Muscle of arm (tissue), 12 donors: ENCODE data around the gene C15orf39. TPM values are rescaled to one million over a fixed set of nuclear protein-coding genes. Genes with fewer than 3 reads are reported as not detected.
"Not testable (repeated sequence)": the region's sequence is repeated elsewhere in the genome, so short reads cannot be mapped to it uniquely, and the experiment has no call there.

Experiments
- DNase-seq: peaks from one replicate; pipeline ENCODE4 v3.0.0-alpha.2; 2013
- polyA plus RNA-seq, 12 donors: library from polyadenylated mRNA; unstranded; fragments of 120-200 nt; gene quantifications; one replicate each; pipeline ENCODE4 v1.2.1, GENCODE V29; 2013; ENCODE audit not compliant: insufficient read length in 12 of 12

Gene C15orf39
- polyA plus RNA-seq, 12 donors = 7.6 to 19.2 (median 10.1) TPM; not detected in 1

DNA sequence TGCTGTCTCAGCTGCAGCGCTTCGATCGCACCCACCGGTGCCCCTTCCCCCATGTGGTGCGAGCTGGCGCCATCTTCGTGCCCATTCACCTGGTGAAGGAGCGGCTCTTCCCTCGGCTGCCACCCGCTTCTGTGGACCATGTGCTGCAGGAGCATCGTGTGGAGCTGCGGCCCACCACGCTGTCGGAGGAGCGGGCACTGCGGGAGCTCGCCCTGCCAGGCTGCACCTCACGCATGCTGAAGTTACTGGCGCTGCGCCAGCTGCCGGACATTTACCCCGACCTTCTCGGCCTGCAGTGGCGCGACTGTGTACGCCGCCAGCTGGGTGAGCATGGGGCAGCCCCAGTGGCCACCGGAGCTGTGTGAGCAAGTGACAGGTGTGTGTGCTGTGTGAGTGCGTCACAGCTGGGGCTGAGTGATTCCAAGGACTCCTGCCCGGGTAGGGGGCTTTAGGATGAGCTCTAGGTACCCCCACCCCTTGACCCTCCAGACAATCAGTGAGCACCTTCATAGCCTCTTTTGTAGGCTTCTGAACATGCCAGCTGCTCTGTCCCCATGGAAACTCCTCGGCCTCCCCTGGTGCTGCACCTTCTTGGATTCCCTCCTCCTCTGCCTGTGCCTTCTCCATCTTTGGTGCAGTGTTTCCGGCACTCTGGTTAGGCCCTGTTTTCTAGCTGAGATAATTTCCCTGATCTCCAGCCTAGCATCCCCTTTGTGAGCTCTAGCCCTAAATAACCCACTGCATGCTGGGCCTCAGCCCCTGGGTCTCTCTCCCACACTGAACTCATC is 7.0 kb downstream of the C15orf39 start:
- DNase-seq = no peak

DNA sequence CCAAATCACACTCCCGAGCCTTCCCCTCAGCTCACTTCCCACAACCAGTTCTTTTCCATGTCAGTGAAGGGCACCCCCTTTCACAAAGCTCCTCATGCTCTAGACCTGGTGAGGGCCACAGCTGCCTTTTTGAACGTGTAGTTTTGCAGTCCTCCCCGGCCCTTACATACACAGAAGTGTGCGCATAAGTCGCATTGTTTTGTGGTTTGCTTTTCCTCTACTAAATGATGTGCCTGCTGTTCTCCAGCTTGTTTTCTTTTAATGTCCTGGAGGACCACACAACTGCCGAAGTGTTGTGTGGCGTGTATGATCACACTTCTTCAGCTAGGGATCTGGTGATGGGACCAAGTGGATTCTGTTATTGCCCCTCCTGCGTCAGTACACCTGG is 7.6 kb downstream of the C15orf39 start:
- DNase-seq = no peak

DNA sequence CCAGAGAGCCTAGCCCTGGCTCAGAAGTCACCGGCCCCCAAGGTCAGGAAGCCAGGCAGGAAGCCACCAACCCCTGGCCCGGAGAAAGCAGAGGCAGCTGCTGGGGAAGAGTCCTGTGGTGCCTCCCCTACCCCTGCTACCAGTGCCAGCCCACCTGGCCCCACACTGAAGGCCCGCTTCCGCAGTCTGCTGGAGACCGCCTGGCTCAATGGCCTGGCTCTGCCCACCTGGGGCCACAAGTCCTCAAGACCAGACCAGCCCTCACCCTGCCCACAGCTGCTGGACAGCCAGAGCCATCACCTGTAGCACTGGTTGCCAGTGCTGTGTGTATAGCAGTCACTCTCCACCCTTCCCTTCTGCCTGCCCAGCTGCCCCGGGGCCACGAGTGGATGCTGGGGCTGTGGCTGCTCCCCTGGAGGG is 9.1 kb downstream of the C15orf39 start:
- no peak for DNase-seq

DNA sequence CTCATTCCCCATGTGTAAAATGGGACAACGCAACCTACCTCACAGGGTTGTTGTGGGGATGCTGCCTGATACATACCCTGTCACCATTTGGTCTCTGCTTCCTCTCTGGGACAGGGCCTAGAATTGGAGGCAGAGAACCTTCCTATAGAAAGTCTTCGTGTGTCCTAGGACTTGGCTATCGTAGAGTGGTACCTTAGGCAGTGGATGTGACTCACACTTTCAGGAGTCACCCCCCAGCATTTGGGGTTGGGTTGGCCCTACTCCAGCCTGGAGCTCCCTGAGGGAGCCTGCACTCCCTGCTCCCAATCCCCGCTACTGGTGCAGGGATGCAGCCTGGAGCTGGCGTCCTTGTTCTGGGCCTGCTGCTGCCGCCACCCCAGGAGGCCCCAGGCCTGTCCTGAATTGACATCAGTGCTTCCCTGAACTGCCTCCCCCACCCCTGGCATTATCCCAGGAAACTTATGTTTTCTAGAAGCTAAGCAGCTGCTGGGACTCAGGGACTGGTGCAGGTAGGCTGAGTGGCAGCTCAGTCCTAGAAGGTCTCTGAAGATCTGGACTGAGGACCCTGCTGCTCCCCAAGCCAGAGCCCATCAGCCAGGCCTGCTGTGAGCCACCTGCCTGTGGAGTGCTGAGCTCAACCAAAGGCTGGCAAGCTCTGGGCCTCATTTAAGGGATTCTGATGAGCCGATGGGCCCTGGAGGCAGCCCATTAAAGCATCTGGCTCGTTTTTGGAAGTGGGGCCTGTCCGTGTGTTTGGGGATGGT is 9.9 kb downstream of the C15orf39 start:
- DNase-seq = no peak

DNA sequence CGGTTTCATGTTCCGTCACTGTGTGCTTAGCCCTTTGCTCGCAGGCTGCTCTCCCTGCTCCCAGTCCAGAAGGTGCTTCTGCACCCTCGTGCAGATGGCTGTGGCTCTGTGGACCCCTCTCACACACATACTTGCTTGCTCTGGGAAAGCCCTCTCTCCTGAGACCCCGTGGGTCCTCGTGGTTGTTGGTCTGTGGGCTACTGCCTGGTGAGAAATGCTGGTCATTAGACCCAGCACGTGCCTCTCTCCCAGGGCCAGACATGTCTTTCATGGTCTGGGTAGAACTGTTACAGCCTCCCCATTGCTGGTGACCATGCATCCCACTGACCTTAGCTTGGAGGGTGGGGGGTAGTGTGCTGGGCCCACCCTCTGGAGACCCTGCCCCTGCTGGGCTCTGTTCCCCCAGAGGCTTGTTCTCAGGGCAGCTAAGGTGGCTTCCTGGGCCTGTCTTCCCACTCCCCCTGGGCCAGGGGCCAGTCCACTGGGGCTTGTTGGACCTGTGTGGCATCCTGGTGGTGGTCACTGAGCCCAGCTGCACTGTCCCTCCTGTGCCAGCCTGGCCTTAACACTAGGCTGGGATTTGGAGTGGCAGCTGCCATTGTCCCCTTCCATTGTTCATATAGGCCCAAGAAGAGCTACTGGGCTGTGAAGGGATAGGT is 10.6 kb downstream of the C15orf39 start:
- no peak for DNase-seq

DNA sequence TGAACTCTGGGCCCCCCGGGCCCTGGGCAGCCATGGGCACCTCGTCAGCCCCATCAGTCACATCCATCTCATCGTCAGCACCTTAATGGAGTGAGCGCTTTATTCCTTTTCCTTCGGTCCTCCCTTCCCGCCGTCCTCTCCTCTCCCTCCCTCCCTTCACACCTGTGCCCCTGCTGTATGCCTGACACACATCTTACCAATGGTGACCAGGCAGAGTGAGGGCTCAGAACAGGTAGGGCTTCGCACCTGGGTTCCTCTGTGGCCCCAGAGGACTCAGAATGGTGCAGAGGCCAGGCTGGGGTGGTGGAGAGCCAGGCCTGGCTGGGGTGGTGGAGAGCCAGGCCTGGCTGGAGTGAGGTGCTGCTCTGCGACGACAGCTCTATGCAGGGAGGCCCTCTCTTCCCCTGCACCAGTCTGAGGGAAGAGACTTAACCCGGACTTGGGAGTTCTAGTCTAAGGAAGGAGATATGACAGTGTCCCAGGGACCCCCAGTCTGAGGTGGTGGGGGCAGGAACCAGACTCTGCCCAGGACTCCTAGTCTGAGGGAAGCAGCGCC is 11.6 kb downstream of the C15orf39 start:
- DNase-seq = no peak

DNA sequence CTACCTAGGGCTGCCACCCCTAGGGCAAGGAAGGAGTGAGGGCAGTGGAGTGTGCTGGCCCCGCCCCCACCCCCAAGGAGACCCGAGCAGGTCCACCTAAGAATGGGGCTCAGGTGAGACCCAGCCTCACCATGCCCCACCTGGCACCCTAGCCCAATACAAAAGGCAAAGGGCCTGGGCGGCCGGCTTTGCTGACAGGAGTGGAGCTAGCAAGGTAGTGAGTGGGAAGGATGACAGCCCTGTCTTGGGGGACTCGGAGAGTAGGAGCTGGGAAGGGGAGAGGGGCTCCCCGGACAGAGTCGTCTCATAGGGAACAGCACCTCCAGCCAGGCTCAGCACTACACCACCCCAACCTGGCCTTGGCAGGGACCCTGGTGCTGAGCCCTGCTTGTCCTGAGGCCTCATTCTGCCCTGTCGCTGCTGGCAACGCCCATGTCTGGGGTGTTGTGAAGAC is 12.1 kb downstream of the C15orf39 start:
- DNase-seq = no peak

DNA sequence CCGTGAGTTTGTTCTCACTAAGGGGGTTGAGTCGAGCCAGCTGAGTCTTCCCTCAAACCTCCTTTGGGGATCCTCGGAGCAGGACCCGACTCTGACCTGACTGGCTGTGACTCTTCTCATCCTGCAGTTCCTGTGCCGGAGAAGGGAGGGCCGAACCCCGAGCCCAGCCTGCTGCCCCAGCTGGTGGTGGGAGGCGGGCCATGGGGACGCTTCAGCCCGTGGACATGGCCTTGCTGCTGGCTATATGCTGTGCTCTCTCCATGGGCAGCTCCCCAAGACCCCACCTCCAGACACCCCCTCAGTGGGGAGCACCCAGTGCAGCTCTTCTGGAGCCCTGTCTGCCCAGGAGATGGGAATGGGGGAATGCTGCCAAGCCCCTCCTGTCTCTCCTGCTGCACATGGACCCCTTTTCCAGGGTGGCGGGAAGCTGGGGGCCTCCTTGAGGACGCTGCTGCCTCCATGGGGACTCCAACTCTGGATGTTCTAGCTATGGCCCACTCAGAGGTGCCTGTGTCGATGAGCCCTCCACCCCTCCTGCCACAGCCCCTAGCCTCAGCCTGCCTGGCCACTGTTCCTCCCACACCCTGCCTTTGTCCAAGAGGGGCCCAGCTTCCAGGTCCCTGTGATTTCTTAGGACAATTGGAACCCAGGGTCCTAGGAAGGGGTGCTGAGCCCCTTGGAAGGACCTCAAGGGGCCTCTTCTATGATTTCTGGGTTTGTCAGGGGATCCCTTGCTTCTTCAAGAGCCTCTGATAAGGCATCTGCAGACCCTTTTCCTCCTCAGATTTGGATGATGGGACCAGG is 12.8 kb downstream of the C15orf39 start:
- no peak for DNase-seq

DNA sequence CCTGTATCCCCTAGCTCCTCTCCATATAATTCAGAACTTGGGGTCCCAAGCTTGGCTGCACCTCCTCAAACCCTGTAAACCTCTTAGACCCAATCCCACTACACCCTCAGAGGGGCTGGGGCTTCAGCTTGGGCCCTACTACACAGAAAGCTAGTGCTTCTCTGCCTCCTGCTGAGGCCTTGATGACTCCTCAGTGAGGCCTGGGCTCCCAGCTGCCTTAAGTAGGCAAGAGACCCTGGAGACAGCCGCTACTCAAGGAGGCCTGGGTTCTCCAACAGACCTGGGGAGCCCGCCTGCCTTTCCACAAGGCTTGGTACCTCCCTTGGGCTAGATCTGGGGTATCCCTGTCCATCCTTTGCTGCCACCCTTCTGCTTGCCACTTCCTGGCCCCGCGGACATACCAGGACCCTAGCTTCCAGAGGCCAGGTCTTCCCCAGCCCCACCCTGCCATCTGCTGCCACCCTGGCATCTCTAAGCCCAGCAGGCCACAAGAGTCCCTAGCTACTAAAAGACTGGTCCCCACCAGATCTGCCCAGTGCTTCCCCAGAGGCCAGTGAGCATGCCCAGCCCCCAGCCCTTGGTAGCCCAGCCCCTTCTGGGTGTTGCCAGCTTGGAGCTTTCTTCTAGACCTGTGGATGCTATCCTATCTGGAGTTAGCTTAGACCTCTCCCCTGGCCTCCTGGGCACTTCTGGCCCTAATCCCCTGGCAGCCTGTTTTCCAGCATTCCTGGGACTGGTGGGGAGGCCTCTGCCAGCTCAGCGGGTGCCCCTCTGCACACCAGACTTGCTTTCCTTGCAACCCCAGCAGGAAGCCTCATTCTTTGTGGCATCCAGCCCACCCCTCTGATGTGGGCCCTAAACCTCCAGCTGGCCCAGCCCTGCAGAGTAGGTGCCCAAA is 13.7 kb downstream of the C15orf39 start:
- no peak for DNase-seq

DNA sequence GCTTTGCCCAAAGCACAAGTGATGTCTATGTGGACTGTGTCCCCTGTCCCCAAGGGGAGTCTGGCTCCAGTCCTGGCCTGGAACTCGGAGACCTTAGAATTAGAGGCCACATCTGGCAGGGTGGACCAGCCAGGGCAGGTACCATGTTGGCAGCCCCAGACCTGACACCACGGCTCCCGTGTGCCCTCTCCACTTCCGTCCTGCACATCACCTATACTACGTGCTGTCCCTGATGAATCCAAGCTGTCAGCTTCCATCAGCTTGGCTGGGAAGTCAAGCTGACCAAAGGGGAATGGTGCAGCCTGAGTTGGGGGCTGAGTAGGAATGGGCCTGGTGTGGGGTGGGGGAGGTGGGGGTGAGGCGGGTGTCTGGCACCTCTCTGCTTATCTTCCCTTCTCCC is 15.3 kb downstream of the C15orf39 start:
- DNase-seq = no peak

DNA sequence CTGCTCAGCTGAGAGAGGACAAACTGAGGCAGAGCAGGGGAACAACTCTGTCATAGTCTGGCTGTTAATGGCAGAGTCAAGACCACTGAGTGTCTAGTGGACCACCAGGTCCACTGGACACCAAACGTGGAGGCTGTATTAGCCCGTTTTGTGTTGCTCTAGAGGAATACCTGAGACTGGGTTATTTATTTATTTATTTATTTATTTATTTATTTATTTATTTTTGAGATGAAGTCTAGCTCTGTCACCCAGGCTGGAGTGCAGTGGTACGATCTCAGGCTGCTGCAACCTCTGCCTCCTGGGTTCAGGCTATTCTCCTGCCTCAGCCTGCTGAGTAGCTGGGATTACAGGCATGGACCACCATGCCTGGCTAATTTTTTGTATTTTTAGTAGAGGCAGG is 15.9 kb downstream of the C15orf39 start:
- not testable (repeated sequence) for DNase-seq

DNA sequence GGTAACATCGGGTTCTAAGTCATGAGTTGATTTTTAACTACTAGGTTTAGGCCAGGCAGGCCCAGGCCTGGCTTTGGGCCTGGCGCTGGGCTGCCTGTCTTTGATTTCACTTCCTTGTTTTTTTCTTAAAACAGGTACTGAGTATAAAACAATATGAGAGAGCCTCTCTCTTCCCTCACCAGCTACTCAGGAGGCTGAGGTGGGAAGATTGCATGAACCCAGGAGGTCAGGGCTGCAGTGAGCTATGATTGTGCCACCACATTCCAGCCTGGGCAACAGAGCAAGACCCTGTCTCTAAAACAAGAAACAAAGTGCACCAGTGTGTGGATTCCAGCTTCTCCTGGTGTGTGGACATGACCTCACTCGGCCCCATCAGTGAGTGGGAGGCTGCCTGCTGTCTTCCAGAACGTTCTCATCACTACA is 17.8 kb downstream of the C15orf39 start:
- DNase-seq = not testable (repeated sequence)

DNA sequence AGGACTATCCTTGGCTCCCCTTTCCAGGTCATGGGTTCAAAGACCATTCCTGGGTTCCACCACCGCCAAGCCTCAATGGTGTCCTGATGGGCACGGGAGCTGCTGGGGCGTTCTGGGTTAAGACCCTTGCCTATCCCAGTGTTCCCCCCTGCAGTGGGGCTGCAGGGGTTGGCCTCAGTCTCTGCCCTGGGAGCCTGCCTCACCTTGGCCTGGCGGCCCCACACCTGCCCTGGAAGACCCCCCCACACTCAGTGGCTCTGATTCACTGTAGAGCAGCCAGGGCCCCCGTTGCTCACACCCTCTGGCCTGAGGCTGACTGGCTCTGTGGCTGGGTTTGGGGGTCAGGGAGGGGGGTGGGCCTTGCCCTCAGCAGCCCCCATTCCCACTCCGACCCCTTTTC is 22.0 kb downstream of the C15orf39 start:
- no peak for DNase-seq

DNA sequence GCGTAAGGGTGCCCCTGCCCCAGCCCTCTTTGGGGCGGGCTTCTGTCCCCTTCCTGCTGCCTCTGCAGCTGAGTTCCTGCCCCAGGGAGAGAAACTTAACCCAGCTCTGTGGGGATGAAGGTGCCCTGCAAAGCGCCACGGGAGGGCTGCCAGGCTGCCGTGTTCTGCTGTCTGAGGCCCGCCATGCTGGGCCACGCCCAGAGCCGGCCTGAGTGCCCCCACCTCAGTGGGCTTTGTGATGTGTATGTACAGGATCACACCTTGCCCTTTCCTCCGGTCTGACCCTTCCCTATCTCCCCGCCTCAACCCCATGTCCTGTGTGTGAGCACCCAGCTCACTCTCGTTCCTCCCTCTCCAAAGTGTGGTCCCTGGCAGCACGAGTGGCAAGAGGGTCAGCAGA is 22.6 kb downstream of the C15orf39 start:
- DNase-seq = no peak

DNA sequence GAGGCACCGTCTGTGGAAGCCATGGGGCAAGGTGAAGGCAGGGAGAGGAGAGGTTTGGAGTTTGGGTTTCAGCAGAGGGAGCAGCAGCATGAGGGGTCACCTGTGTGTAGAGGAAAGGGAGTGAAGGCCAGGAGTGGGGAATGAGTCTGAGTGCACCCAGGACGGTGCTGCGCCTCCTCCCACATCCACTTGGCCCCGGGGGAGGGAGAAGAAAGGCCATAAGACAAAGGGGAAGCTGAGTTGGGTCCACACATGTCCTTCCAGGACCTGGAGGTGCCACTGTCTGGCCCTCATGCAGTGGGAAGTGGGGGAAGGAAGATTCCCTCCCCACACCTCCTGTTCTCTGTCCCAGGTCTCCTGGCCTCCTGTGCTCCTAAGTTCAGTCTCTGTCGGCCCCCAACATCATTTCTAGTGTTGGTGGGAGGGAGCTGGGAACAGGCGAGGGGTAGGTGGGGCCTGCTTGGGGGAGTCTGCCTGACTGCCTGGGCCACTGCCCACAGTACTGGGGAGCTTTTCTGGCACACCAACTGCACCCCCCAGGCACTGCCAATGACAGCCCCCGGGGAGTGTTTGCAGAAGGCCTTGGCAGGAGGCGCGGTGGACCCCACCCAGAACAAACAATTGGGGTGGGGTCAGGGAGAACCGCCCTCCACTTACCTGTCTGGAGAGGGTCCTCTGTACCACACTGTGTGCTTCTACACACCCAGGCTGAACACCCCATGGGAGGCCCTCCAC is 23.6 kb downstream of the C15orf39 start:
- DNase-seq = not testable (repeated sequence)

DNA sequence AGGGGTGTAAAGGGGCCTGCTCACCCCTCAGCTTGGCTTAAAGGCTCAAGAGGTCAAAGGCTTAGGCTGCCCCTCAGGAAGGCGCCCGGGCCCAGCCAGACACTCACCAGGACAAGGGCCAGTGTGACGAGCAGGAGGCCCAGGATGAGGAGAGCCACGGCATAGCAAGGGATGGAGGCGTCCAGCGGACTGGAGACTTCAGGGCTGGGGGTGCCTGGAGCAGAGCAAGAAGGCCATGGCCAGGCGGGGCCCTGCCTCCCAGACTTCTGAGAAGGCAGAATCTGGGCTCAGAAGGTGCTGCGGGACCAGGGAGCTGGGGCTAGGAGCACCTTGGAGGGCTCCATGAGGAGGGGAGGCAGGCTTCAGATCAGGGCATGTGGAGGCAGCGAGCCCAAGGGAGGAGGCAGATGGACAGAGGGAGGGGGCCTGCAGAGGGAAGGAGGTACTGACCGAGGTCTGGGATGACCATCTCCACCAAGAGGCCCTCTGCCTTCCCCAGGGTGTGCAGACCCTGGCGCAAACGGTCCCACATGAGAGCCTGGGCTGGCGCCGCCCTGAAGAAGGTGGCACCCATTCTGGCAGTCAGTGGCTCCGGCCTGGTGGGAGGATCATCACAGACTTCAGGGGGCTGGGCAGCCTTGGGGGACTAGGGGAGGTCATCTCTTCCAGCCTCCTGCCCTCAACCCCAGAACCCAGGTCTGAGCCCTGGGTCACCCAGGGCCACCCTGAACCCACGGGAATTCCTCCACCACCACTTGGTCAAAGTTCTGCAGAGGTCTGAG is 24.5 kb downstream of the C15orf39 start:
- DNase-seq = no peak

DNA sequence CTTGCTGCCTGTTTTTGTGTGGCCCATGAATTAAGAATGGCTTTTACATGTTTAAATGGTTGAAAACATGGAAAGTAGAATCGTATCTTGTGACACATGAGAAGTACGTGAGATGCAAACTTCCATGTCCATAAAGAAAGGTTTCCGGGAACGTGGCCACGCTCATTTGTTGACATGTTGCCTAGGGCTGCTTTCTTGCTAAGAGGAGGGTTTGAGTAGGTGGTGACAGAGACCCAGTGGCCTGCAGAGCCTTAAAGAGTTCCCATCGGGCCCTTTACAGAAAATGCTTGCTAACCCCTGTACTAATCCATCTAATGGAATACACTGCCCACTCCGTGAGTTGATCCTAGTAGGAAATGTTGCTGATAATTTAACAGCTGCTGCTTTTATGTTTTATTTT is 25.4 kb downstream of the C15orf39 start:
- not testable (repeated sequence) for DNase-seq

DNA sequence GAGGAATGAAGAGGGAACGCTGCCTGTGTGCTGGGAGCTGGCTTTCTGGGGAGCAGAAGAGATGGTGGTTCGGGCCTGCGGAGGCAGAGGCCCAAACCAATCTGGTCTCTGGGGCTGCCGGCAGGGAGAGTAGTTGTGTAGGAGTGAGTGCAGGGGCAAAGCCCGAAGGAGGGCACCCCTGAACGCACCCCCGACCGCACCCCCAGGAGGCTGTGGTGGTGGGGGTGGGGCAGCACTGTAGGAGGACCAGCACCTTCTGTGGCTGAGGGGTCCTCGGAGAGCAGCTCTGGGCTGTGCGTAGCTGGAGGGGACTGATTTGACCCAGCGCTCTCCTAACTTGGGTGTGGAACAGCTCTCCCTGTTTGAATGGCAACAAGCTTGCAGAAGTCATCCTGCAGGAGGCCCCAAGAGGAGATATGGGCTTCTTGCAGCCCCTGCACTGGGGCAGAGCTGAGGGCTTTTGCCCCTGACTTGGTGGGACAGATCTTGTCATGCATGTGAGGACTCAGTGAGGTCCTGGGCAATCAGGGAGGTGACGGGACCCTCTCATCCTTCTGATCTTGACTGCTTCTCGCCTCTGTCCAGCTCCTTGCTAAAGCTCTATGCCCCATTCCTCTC is 26.1 kb downstream of the C15orf39 start:
- DNase-seq = no peak
